ENCODE data around the gene ZFP36. TPM values are rescaled to one million over a fixed set of nuclear protein-coding genes. Genes with fewer than 3 reads are reported as not detected.
"Not testable (repeated sequence)": the region's sequence is repeated elsewhere in the genome, so short reads cannot be mapped to it uniquely, and the experiment has no call there.

Gene ZFP36
- total RNA-seq (2014; rRNA removed; shearing (Covaris generic); ENCODE audit: low replicate concordance), result 1.4 TPM in 1 of 2 replicates, not detected in the other

- peak; percentile 63 for DNase-seq (ENCODE audit: low read depth)
- in situ Hi-C loops (cut with HindIII; ENCODE audit: low pct_unique_long_range_greater_than_20kb, low sequenced_read_pairs), result no loop called here
Measured at GRCh38 chr19:39406656-39407409, at the start of gene ZFP36. TSS of gene ZFP36 (plus strand) at chr19:39406847. CDS start at chr19:39406905, 58 bp downstream.

- DNase-seq (ENCODE audit: low read depth), result no peak
- in situ Hi-C loops (cut with HindIII; ENCODE audit: low pct_unique_long_range_greater_than_20kb, low sequenced_read_pairs), result no loop called here
Measured at GRCh38 chr19:39359026-39359425, 47.6 kb upstream of the ZFP36 start.

- in situ Hi-C loops (cut with HindIII; ENCODE audit: low pct_unique_long_range_greater_than_20kb, low sequenced_read_pairs), result no loop called here
Measured at GRCh38 chr19:39360599-39360998, 46.0 kb upstream of the ZFP36 start.

GRCh38 chr19:39362682-39363657 lies 43.7 kb upstream of the ZFP36 start:
- in situ Hi-C loops (cut with HindIII; ENCODE audit: low pct_unique_long_range_greater_than_20kb, low sequenced_read_pairs), result no loop called here
- DNase-seq (ENCODE audit: low read depth), result peak; percentile 66

More at GRCh38 chr19:39360599-39360998, 46.0 kb upstream of the ZFP36 start:
- DNase-seq (ENCODE audit: low read depth), result no peak

GRCh38 chr19:39363901-39364457 lies 42.7 kb upstream of the ZFP36 start:
- no peak for DNase-seq (ENCODE audit: low read depth)
- in situ Hi-C loops (cut with HindIII; ENCODE audit: low pct_unique_long_range_greater_than_20kb, low sequenced_read_pairs), result no loop called here

GRCh38 chr19:39365531-39365930 lies 41.1 kb upstream of the ZFP36 start:
- in situ Hi-C loops (cut with HindIII; ENCODE audit: low pct_unique_long_range_greater_than_20kb, low sequenced_read_pairs), result no loop called here
- no peak for DNase-seq (ENCODE audit: low read depth)

GRCh38 chr19:39369200-39369599 lies 37.4 kb upstream of the ZFP36 start:
- in situ Hi-C loops (cut with HindIII; ENCODE audit: low pct_unique_long_range_greater_than_20kb, low sequenced_read_pairs), result no loop called here
- DNase-seq (ENCODE audit: low read depth), result no peak

- in situ Hi-C loops (cut with HindIII; ENCODE audit: low pct_unique_long_range_greater_than_20kb, low sequenced_read_pairs), result no loop called here
- no peak for DNase-seq (ENCODE audit: low read depth)
Measured at GRCh38 chr19:39370735-39371134, 35.9 kb upstream of the ZFP36 start.

- no peak for DNase-seq (ENCODE audit: low read depth)
- in situ Hi-C loops (cut with HindIII; ENCODE audit: low pct_unique_long_range_greater_than_20kb, low sequenced_read_pairs), result no loop called here
Measured at GRCh38 chr19:39372047-39372802, 34.4 kb upstream of the ZFP36 start.

GRCh38 chr19:39372941-39373340 lies 33.7 kb upstream of the ZFP36 start:
- no peak for DNase-seq (ENCODE audit: low read depth)
- in situ Hi-C loops (cut with HindIII; ENCODE audit: low pct_unique_long_range_greater_than_20kb, low sequenced_read_pairs), result no loop called here

- DNase-seq (ENCODE audit: low read depth), result no peak
- in situ Hi-C loops (cut with HindIII; ENCODE audit: low pct_unique_long_range_greater_than_20kb, low sequenced_read_pairs), result no loop called here
Measured at GRCh38 chr19:39375929-39376328, 30.7 kb upstream of the ZFP36 start.

- no peak for DNase-seq (ENCODE audit: low read depth)
- in situ Hi-C loops (cut with HindIII; ENCODE audit: low pct_unique_long_range_greater_than_20kb, low sequenced_read_pairs), result no loop called here
Measured at GRCh38 chr19:39377373-39378362, 29.0 kb upstream of the ZFP36 start.

GRCh38 chr19:39379366-39379765 lies 27.3 kb upstream of the ZFP36 start:
- in situ Hi-C loops (cut with HindIII; ENCODE audit: low pct_unique_long_range_greater_than_20kb, low sequenced_read_pairs); DNase-seq (ENCODE audit: low read depth): not testable (repeated sequence)

- DNase-seq (ENCODE audit: low read depth), result no peak
- in situ Hi-C loops (cut with HindIII; ENCODE audit: low pct_unique_long_range_greater_than_20kb, low sequenced_read_pairs), result no loop called here
Measured at GRCh38 chr19:39379865-39380396, 26.7 kb upstream of the ZFP36 start.

- in situ Hi-C loops (cut with HindIII; ENCODE audit: low pct_unique_long_range_greater_than_20kb, low sequenced_read_pairs), result no loop called here
- DNase-seq (ENCODE audit: low read depth), result no peak
Measured at GRCh38 chr19:39380521-39381502, 25.8 kb upstream of the ZFP36 start.

Measured in Caki2 (cell line).